ENCODE results near the gene POLR2A. TPM values are rescaled to one million over a fixed set of nuclear protein-coding genes. Genes with fewer than 3 reads are reported as not detected.

Gene POLR2A
- total and polyA plus RNA-seq, 2 donors (not counting 3 experiments of a cell fraction or from before 2014, with no cell fraction given) = 45.9 to 145 TPM

DNA sequence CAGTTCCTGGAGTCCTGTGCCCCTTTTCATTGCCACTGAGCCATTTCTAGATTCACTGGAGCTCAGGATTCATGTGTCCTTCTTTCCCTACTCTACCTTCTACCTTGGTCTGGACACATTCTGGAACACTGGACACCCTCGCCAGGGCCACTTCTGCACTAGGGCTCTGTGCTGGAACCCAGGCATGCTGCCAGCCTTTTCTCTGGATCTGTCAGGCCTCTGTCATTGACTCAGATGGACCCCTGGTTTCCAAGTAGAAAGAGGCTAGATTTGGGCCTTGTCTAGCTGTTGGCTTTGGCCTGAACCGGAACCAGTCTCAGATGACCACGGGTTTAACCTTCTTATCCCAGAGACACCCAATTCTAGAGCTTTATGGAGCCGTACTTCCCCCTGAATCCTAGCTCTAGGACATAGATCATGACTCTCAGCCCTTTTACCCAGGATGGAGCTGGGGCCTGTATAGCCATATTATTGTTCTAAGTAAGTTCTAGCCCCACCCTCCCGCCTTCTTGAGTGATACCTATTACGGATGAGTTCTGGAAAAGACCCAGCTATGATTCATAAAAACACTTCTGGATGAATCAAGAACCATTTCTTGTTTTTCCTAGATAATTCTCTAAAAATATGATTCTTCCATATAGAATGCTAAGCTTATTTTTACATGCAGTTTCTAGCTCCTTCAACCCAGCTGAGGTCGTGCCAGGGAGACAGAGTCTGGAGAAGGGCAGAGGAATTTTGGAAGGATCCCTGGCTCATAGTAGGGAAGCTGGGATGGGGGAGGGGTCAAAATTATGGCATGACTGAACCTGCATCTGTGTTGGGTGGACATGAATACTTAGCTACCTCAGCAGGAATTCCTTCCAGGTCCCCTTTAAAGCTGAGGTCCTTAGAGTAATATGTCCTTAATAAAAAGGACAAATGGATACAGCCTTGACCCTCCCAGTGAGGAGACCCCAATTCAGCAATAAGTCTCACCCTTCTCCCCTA lies 40.4 kb upstream of the POLR2A start:
- Histone ChIP-seq H3K36me3 (ENCODE audit: control insufficient read depth in 2 of 2, extremely low read depth in 1 of 2, insufficient read depth in 2 of 2, low read length in 2 of 2) (no peaks in the 10 kb centered on the region), H3K4me1 (ENCODE audit: control insufficient read depth, extremely low read depth, insufficient read depth, low read length) (peaks cover 20% of the 10 kb centered on the region), H3K27me3 (ENCODE audit: control insufficient read depth in 2 of 2, insufficient read depth in 2 of 2, low read length in 2 of 2) (peaks cover 29 to 41% of the 10 kb centered on the region in 2 experiments), H3K9me1 (replicated peaks; ENCODE audit: control insufficient read depth, extremely low read depth, insufficient read depth, low read length) (no peaks in the 10 kb centered on the region), H2AFZ (ENCODE audit: low read depth, low read length) (no peak overlapping the region), H4K20me1 (replicated peaks; ENCODE audit: control insufficient read depth, extremely low read depth, insufficient read depth, low read length) (no peaks in the 10 kb centered on the region), H3K27ac (ENCODE audit: insufficient read depth, low read depth, low read length) (no peak overlapping the region), H3K9me3 (replicated peaks; ENCODE audit: control insufficient read depth, insufficient read depth, low read length) (no peaks in the 10 kb centered on the region), H3K9ac (replicated peaks; ENCODE audit: extremely low read depth, insufficient read depth, low read length) (no peak overlapping the region), H3K79me2 (ENCODE audit: control insufficient read depth, insufficient read depth, low read length) (no peaks in the 10 kb centered on the region), H3K4me2 (ENCODE audit: insufficient read depth, low read length) (no peak overlapping the region), H3K4me3 (replicated peaks in 1 of 3; ENCODE audit: insufficient read depth in 1 of 3, low read depth in 1 of 3, low read length in 3 of 3) (no peak overlapping the region)
- BruUV-seq (replicated peaks) = no TSS peak
- dilution Hi-C loops (cut with MboI; ENCODE audit: extremely low pct_ligation_motif_present, low sequenced_read_pairs) = no loop called here
- DNase-seq (ENCODE audit: low read depth, low spot score) (peak; percentile 14), FAIRE-seq (peak; percentile 54)
- ChIA-PET POLR2A (interaction anchor here (1.2 kb wide), 1 partner anchor 40 kb away, joined by 7 read pairs; the partner anchor contains the start of gene POLR2A), CTCF (interaction anchor here (0.9 to 4.1 kb wide), 10 partner anchors 7 to 398 kb away, joined by 3 to 30 read pairs (median 4); partner anchors contain the start of genes TMEM102 and TNFSF13)
- peak; percentile 31 for TF ChIP-seq FOS (IDR thresholded peaks at IDR 0.05; ENCODE audit: borderline replicate concordance, insufficient read depth, low read length)
- TF ChIP-seq, protein P1, sequence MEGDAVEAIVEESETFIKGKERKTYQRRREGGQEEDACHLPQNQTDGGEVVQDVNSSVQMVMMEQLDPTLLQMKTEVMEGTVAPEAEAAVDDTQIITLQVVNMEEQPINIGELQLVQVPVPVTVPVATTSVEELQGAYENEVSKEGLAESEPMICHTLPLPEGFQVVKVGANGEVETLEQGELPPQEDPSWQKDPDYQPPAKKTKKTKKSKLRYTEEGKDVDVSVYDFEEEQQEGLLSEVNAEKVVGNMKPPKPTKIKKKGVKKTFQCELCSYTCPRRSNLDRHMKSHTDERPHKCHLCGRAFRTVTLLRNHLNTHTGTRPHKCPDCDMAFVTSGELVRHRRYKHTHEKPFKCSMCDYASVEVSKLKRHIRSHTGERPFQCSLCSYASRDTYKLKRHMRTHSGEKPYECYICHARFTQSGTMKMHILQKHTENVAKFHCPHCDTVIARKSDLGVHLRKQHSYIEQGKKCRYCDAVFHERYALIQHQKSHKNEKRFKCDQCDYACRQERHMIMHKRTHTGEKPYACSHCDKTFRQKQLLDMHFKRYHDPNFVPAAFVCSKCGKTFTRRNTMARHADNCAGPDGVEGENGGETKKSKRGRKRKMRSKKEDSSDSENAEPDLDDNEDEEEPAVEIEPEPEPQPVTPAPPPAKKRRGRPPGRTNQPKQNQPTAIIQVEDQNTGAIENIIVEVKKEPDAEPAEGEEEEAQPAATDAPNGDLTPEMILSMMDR (IDR thresholded peaks at IDR 0.05; ENCODE audit: extremely low read depth in 1 of 2, insufficient read depth in 1 of 2, low read depth in 1 of 2, low read length in 2 of 2) = no peak
- no peak for TF ChIP-seq JUN (IDR thresholded peaks at IDR 0.05; ENCODE audit: borderline replicate concordance, insufficient read depth, insufficient read length, low read depth)
- intact Hi-C loops (cut with micrococcal nuclease) = no loop called here

All from endothelial cell of umbilical vein (primary cell).